Mucosa of rectum (tissue), 2 donors: Measurements from ENCODE around the gene PSME3.
"Not testable (repeated sequence)": the region's sequence is repeated elsewhere in the genome, so short reads cannot be mapped to it uniquely, and the experiment has no call there.

Source experiments
- H3K27ac ChIP-seq, 2 donors: one replicate each; pipeline ENCODE4 v1.7.0; 2013; ENCODE audit warnings: inconsistent platforms in 2 of 2, low read depth in 2 of 2, low read length in 2 of 2
- H3K27me3 ChIP-seq, 2 donors: one replicate each; pipeline ENCODE4 v1.7.0; 2013; ENCODE audit warnings: low read length in 2 of 2; ENCODE audit not compliant: control insufficient read depth in 2 of 2, insufficient read depth in 2 of 2
- H3K36me3 ChIP-seq, 2 donors: one replicate each; pipeline ENCODE4 v1.7.0; 2013; ENCODE audit warnings: low read length in 2 of 2; ENCODE audit not compliant: control insufficient read depth in 2 of 2, insufficient read depth in 2 of 2
- H3K4me1 ChIP-seq, 2 donors: one replicate each; pipeline ENCODE4 v1.7.0; 2013; ENCODE audit warnings: low read length in 2 of 2, mild to moderate bottlenecking in 1 of 2; ENCODE audit not compliant: control insufficient read depth in 2 of 2, insufficient read depth in 2 of 2
- H3K4me3 ChIP-seq, 2 donors: one replicate each; pipeline ENCODE4 v1.7.0; 2013; ENCODE audit warnings: low read length in 2 of 2
- H3K9ac ChIP-seq, 2 donors: one replicate each; pipeline ENCODE4 v1.7.0; 2013; ENCODE audit warnings: low read length in 2 of 2, low read depth in 1 of 2, mild to moderate bottlenecking in 1 of 2
- H3K9me3 ChIP-seq, 2 donors: one replicate each; pipeline ENCODE4 v1.7.0; 2013; ENCODE audit warnings: low read length in 2 of 2; ENCODE audit not compliant: control insufficient read depth in 2 of 2
- donor health status: healthy.
- donor health status: Normal muscosa, but diverticular disease.

Gene PSME3

DNA sequence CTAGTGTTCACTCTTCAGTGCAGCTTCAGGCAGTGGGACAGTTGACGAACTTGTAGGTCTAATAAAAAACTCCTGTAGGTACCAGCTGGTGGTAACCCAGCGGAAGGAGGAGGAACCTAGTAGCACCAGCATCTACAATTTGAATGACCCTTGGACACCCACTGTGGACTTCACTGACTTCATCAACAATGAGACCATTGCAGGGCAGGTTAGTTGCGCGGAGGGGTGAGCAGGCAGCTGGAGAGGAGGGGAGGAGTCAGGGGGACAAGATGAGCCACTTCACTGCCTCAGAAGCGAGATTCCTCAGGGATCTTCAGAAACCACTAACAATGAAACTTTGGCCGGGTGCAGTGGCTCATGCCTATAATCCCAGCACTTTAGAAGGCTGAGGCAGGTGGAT, 40.1 kb downstream of the PSME3 start:
- H3K27me3 ChIP-seq, result peaks cover 7 to 15% of the 10 kb centered on the region in 2 donors
- no peaks in the 10 kb centered on the region for H3K36me3 ChIP-seq
- no peak overlapping the region for H3K9ac ChIP-seq
- H3K27ac ChIP-seq, result no peak overlapping the region
- H3K4me3 ChIP-seq, result no peak overlapping the region
- no peaks in the 10 kb centered on the region for H3K4me1 ChIP-seq
- no peaks in the 10 kb centered on the region for H3K9me3 ChIP-seq

DNA sequence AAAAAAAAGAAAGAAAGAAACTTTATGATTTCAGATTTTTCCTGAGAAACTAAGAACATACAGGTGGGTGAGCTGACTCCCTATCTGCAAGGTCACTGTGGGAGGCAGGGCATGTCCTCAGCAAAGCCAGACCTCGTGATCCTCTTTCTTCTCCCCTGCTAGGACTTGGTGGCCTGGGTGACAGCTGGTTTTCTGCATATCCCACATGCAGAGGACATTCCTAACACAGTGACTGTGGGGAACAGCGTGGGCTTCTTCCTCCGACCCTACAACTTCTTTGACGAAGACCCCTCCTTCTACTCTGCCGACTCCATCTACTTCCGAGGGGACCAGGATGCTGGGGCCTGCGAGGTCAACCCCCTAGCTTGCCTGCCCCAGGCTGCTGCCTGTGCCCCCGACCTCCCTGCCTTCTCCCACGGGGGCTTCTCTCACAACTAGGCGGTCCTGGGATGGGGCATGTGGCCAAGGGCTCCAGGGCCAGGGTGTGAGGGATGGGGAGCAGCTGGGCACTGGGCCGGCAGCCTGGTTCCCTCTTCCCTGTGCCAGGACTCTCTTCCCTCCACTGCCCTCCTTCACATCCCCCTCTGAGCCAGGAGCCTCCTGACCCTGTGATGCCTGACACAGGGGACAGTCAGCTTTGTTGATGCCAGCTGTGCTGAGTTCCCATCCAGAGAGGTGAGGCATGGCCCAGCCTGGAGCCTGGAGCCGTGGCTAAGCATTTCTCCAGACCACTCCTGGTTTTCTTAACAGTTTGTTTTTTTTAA, 40.9 kb downstream of the PSME3 start:
- peaks cover 9 to 17% of the 10 kb centered on the region in 2 donors for H3K27me3 ChIP-seq
- not testable (repeated sequence) for H3K9me3 ChIP-seq, H3K27ac ChIP-seq, H3K4me3 ChIP-seq, H3K4me1 ChIP-seq, H3K9ac ChIP-seq, H3K36me3 ChIP-seq

DNA sequence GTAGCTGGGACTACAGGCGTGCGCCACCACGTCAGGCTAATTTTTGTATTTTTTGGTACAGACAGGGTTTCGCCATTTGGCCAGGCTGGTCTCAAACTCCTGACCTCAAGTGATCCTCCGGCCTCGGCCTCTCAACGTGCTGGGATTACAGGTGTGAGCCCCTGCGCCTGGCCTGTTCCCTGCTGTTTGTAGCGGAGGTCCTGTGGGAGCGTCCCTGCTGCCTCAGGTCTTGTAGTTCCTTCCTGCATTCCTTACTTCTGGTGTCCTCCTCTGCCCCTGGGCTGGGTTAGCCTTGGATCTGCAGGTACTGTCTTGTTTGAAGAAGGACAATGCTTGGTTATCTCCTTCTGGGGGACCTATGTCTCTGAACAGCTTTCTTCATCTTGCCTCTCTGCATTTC, 43.8 kb downstream of the PSME3 start:
- Histone ChIP-seq H3K9me3 (no peaks in the 10 kb centered on the region), H3K9ac (no peak overlapping the region), H3K27me3 (peaks cover 9 to 17% of the 10 kb centered on the region in 2 donors), H3K4me3 (no peak overlapping the region), H3K36me3 (no peaks in the 10 kb centered on the region), H3K4me1 (no peaks in the 10 kb centered on the region), H3K27ac (no peak overlapping the region)

DNA sequence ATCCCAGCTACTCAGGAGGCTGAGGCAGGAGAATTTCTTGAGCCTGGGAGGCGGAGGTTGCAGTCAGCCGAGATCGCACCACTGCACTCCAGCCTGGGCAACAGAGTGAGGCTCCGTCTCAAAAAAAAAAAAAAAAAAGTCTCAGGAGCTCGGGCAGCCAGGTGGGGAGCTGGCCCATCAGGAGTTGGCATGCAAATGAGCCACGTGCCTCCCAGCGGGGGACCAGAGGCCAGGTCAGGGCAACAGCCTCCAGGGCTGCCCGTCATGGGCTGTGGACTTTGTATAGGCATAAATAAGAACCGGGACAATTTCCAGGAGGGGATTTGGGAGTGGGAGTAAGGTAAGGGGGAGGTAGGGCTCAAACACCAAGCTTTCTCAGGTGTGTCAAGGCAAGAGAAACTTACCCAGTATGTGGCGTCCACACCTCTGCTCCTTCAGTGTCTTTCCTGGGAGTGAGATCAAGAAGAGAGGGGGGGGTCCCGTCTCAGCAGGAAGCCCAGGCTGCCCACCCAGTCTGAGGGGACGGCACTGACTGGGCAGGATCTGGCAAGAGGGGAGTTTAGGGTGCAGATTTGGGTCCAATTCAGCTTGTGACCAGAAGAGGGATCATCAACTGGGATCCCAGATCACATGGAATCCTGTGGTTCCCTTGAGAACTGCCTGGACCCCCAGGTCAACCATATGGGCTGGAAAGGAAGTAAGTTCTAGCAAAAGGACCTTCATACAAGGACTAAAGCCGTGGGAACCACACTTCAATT, 45.1 kb downstream of the PSME3 start:
- H3K9ac ChIP-seq, result no peak overlapping the region
- no peak overlapping the region for H3K27ac ChIP-seq
- no peak overlapping the region for H3K4me3 ChIP-seq
- no peaks in the 10 kb centered on the region for H3K9me3 ChIP-seq
- H3K36me3 ChIP-seq, result no peaks in the 10 kb centered on the region
- no peaks in the 10 kb centered on the region for H3K4me1 ChIP-seq
- H3K27me3 ChIP-seq, result peaks cover 9 to 17% of the 10 kb centered on the region in 2 donors

DNA sequence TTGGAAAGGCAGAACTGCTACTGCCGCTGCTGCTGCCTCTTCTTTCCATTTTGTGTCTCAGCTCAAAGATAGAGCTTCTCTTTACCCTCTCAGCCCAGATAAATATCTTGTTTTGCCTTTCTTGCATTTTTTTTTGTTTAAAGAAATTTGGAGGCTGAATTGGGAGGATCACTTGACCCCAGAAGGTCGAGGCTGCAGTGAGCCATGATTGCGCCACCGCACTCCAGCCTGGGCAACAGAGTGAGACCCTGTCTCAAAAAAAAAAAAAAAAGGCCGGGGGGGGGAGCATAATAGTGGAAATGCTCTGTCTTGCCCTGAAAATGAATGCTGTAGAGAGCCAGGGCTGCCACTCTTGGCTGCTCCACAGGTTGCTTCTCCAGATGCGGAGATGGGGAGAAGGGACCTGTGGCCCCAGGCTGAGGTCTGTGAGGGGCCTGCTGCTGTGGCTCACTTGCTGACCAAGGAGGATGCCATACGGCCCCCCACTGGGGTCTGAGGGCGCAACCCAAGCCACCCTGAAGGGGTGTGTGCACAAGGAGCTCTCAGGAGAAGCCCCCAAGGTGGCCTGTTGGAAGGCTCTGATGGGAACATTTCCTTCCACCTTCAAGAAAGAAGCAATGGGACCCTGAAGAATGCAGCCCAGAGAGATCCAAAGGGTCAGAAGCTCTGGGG, 45.9 kb downstream of the PSME3 start:
- no peaks in the 10 kb centered on the region for H3K36me3 ChIP-seq
- no peaks in the 10 kb centered on the region for H3K9me3 ChIP-seq
- H3K27ac ChIP-seq, result no peak overlapping the region
- H3K4me3 ChIP-seq, result no peak overlapping the region
- no peaks in the 10 kb centered on the region for H3K4me1 ChIP-seq
- H3K27me3 ChIP-seq, result peaks cover 9 to 17% of the 10 kb centered on the region in 2 donors
- H3K9ac ChIP-seq, result no peak overlapping the region

DNA sequence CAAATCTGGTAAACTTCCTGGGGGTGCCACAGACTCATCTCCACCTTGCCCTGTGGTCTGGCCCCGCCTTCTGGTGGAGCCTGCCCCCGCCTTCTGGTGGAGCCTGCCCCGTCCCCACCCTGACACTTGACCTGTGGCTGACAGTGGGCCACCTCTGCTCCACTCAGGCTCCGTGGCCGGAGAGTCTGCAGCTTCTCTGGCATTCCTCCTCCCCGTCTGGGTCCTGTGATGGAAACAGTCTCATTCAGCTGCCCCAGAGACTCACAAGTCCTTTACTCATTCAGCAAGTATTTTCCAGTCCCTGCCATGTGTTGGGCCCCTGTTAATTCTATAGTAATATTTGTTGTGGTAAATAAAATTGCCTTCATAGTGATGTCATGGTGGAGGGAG, 46.4 kb downstream of the PSME3 start:
- Histone ChIP-seq H3K4me3 (no peak overlapping the region), H3K9me3 (no peaks in the 10 kb centered on the region), H3K27ac (no peak overlapping the region), H3K9ac (no peak overlapping the region), H3K27me3 (peaks cover 9 to 20% of the 10 kb centered on the region in 2 donors), H3K36me3 (no peaks in the 10 kb centered on the region), H3K4me1 (no peaks in the 10 kb centered on the region)

DNA sequence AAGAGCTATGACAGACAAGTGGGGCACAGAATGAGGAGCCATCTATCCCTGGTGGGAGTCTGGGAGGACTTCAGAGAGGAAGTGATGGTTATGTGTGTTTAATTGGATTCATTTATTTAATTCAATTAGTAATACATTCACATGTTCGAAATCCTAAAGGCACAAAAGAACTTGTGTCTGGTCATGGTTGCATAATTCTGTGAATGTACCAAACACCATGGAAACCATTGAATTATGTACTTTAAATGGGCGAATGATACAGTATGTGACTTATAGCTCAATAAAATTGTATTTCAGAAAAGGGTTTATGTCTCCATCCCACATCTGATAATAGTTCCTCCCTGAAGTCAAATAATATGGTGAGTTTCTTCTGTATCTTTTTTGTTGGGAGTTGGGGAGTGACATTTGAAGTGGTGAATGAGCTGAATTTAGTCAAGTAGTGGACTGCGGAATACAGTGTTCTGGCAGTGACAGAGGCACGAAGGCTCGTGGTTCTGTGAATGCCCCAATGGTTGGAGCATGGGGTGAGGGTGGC, 47.6 kb downstream of the PSME3 start:
- Histone ChIP-seq H3K27ac (no peak overlapping the region), H3K9ac (no peak overlapping the region)

DNA sequence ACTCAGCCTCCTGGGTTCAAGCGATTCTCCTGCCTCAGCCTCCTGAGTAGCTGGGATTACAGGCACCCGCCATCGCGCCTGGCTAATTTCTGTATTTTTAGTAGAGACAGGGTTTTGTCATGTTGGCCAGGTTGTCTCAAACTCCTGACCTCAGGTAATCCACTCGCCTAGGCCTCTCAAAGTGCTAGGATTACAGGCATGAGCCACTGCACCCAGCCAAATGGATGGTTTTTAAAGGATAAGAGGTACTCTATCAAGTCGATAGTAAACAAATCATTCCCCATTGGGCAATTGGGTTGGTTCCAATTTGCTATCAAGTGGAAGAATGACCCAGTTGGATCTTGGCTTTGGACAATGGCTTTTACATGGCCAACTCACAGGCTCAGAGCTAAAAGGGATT, 48.5 kb downstream of the PSME3 start:
- H3K4me1 ChIP-seq, H3K4me3 ChIP-seq, H3K36me3 ChIP-seq, H3K27ac ChIP-seq, H3K9ac ChIP-seq, H3K9me3 ChIP-seq: not testable (repeated sequence)
- H3K27me3 ChIP-seq, result peaks cover 9 to 18% of the 10 kb centered on the region in 2 donors

More for the DNA sequence above, 47.6 kb downstream of the PSME3 start:
- Histone ChIP-seq H3K9me3 (no peaks in the 10 kb centered on the region), H3K4me1 (no peaks in the 10 kb centered on the region), H3K36me3 (no peaks in the 10 kb centered on the region), H3K4me3 (no peak overlapping the region), H3K27me3 (peaks cover 9 to 18% of the 10 kb centered on the region in 2 donors)

DNA sequence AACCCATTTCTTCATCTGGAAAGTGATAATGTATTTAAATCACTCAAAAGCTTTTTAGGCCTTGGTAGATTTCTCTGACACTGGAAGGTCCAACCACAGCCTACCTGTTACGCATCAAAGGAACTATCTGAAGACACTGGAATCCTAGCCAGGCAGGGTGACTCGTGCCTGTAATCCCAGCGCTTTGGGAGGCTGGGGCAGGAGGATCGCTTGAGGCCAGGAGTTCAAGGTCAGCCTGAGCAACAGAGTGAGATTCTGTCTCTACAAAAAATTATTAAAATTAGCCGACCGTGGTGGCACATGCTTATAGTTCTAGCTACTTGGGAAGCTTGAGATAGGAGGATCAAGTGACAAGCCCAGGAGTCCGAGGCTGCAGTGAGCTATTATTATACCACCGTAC, 49.0 kb downstream of the PSME3 start:
- H3K36me3 ChIP-seq, result no peaks in the 10 kb centered on the region
- no peaks in the 10 kb centered on the region for H3K4me1 ChIP-seq
- H3K27me3 ChIP-seq, result peaks cover 6 to 16% of the 10 kb centered on the region in 2 donors
- no peak overlapping the region for H3K9ac ChIP-seq
- H3K4me3 ChIP-seq, result no peak overlapping the region
- no peak overlapping the region for H3K27ac ChIP-seq
- no peaks in the 10 kb centered on the region for H3K9me3 ChIP-seq
